CD8-positive, alpha-beta memory T cell (primary cell): ENCODE results near the gene ARSB. TPM values are rescaled to one million over a fixed set of nuclear protein-coding genes. Genes with fewer than 3 reads are reported as not detected.
"Not testable (repeated sequence)": the region's sequence is repeated elsewhere in the genome, so short reads cannot be mapped to it uniquely, and the experiment has no call there.

Experiments used
- CTCF ChIA-PET: fragments of 350-600 bp; sonication (Branson Sonifier 250); formaldehyde crosslinking; loops from one replicate; lab custom pipeline; 2021; ENCODE audit warnings: antibody characterized with exemption; lab: Charles Lee
- POLR2A ChIA-PET: fragments of 350-600 bp; sonication (Branson Sonifier 250); formaldehyde crosslinking; loops from one replicate; lab custom pipeline; 2021; ENCODE audit warnings: antibody characterized with exemption; lab: Charles Lee
- DNase-seq, 5 donors: peaks; one replicate each; pipeline versions ENCODE4 v3.0.0 to v3.0.0-alpha.2; 2020 to 2022; ENCODE audit warnings: mixed read lengths in 1 of 5
- H3K27ac ChIP-seq: one replicate; pipeline ENCODE4 v1.7.0; 2013; ENCODE audit warnings: low read depth, mild to moderate bottlenecking, low read length, moderate library complexity
- H3K27me3 ChIP-seq: 2 replicates; pipeline ENCODE4 v1.7.0; 2013; ENCODE audit warnings: low read length, mild to moderate bottlenecking; ENCODE audit not compliant: insufficient read depth, poor library complexity, severe bottlenecking
- H3K36me3 ChIP-seq: 2 replicates; pipeline ENCODE4 v1.7.0; 2013; ENCODE audit warnings: mild to moderate bottlenecking, low read length, moderate library complexity; ENCODE audit not compliant: insufficient read depth
- H3K4me1 ChIP-seq: 2 replicates; pipeline ENCODE4 v1.7.0; 2013; ENCODE audit warnings: mild to moderate bottlenecking, low read length, moderate library complexity; ENCODE audit not compliant: insufficient read depth
- H3K4me3 ChIP-seq: 2 replicates; pipeline ENCODE4 v1.7.0; 2013; ENCODE audit warnings: mild to moderate bottlenecking, low read length
- H3K9me3 ChIP-seq: 2 replicates; pipeline ENCODE4 v1.7.0; 2013; ENCODE audit warnings: mild to moderate bottlenecking, low read length
- H3K27ac Mint-ChIP-seq, 8 donors: one replicate each; pipeline ENCODE4 v1.8.0; 2020 to 2021; ENCODE audit warnings: mixed read lengths in 8 of 8, mild to moderate bottlenecking in 6 of 8, inconsistent platforms in 3 of 8, moderate library complexity in 3 of 8
- H3K27me3 Mint-ChIP-seq, 2 donors: one replicate each; pipeline ENCODE4 v1.8.0; 2020 to 2021; ENCODE audit warnings: mixed read lengths in 2 of 2, mild to moderate bottlenecking in 1 of 2, moderate library complexity in 1 of 2
- H3K36me3 Mint-ChIP-seq, 3 donors: one replicate each; pipeline ENCODE4 v1.8.0; 2020 to 2021; ENCODE audit warnings: mixed read lengths in 3 of 3, inconsistent platforms in 1 of 3, mild to moderate bottlenecking in 1 of 3
- H3K4me1 Mint-ChIP-seq, 3 donors: one replicate each; pipeline ENCODE4 v1.8.0; 2020 to 2021; ENCODE audit warnings: mixed read lengths in 3 of 3, inconsistent platforms in 1 of 3, mild to moderate bottlenecking in 1 of 3
- H3K4me3 Mint-ChIP-seq, 7 donors: one replicate each; pipeline ENCODE4 v1.8.0; 2020 to 2021; ENCODE audit warnings: mixed read lengths in 7 of 7, mild to moderate bottlenecking in 6 of 7, moderate library complexity in 4 of 7, inconsistent platforms in 2 of 7
- H3K9me3 Mint-ChIP-seq, 5 donors: one replicate each; pipeline ENCODE4 v1.8.0; 2020 to 2022; ENCODE audit warnings: mixed read lengths in 5 of 5, mild to moderate bottlenecking in 3 of 5, moderate library complexity in 2 of 5, inconsistent platforms in 1 of 5
- polyA plus RNA-seq: library from polyadenylated mRNA; unstranded; fragments of 300-500 nt; fragmentation: Illumina TruSeq; gene quantifications from one replicate; pipeline ENCODE4 v1.2.3, GENCODE V29; 2021
- total RNA-seq, 2 experiments: library from RNA; stranded (reverse); gene quantifications; one replicate each; pipeline ENCODE4 v1.2.3, GENCODE V29; 2021

ARSB gene
- total and polyA plus RNA-seq, 3 experiments from 2014 or later = 5.1 to 19.9 (median 19.6) TPM

DNA sequence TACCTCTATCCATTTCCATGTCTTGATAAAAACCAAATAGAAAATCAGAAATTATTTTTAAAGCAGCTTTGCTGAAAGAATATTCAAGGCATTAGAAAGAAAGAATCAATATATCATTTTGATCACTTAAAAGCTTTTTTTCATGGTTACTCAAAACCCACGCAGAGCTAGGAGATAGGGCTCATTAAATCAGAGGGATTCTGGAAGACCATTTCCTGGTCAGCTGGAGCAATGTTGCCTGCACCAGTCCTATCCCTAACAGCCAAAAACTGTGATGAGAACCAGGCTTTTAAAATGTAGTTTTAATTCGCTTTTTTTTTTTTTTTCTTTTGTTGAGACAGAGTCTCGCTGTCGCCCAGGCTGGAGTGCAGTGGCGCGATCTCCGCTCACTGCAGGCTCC lies 72.3 kb downstream of the ARSB start:
- no peak for DNase-seq
- H3K27ac ChIP-seq = no peak overlapping the region
- Mint-ChIP-seq H3K4me3 (no peak overlapping the region), H3K27me3 (peaks cover 0 to 1% of the 10 kb centered on the region in 2 donors), H3K4me1 (no peaks in the 10 kb centered on the region), H3K36me3 (peaks cover 1 to 12% (median 9%) of the 10 kb centered on the region in 3 donors), H3K9me3 (no peaks in the 10 kb centered on the region), H3K27ac (no peak overlapping the region)
- ChIA-PET POLR2A (interaction anchor here (0.7 kb wide), 1 partner anchor 1072 kb away, joined by 5 read pairs; no protein-coding TSS in a partner anchor), CTCF (no interaction called here)
- no peaks in the 10 kb centered on the region for H3K9me3 ChIP-seq
- no peaks in the 10 kb centered on the region for H3K36me3 ChIP-seq
- no peak overlapping the region for H3K4me3 ChIP-seq
- H3K27me3 ChIP-seq = no peaks in the 10 kb centered on the region
- no peaks in the 10 kb centered on the region for H3K4me1 ChIP-seq

DNA sequence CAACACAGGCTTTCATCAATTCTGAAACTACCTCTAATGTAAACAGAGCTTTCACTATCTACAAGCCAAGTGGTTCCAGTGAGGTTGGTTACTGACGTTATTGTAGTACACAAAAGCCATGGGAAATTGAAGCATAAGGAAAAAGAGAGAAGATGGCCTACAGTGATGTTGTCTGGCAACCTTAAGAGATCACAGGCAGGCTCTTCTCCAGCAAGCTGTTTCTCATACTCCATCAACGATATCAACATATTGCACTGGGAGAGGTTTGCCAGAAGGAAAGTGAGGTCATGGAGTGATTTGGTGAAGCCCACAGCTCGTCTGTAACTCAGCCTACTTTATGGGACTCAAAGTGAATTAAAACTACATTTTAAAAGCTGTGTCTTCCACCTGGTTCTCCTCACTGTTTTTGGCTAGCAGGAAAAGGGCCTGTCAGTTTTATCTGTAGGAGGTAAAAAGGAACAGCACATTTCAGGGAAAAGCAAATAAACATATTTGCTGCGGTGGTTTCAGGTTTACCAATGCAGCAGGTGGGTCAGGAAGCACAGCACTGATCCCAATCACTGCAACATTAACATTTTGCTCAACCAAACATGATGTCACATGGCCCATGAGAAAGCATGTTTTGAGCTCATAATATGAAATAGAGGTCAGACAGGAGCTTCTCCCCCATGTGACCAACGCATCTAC lies 72.9 kb downstream of the ARSB start:
- peaks cover 1 to 9% (median 9%) of the 10 kb centered on the region in 3 donors for H3K36me3 Mint-ChIP-seq
- no peak for DNase-seq
- ChIA-PET POLR2A (interaction anchor here (0.7 kb wide), 1 partner anchor 1072 kb away, joined by 5 read pairs; no protein-coding TSS in a partner anchor), CTCF (no interaction called here)
- no peaks in the 10 kb centered on the region for H3K36me3 ChIP-seq
- H3K9me3 ChIP-seq = no peaks in the 10 kb centered on the region
- no peaks in the 10 kb centered on the region for H3K27me3 ChIP-seq
- no peaks in the 10 kb centered on the region for H3K4me1 ChIP-seq
- peaks cover 0 to 1% of the 10 kb centered on the region in 2 donors for H3K27me3 Mint-ChIP-seq
- no peak overlapping the region for H3K4me3 ChIP-seq
- peak overlapping the region in 1 of 8 donors; percentile 47 for H3K27ac Mint-ChIP-seq
- no peak overlapping the region for H3K4me3 Mint-ChIP-seq
- H3K9me3 Mint-ChIP-seq = no peaks in the 10 kb centered on the region
- no peak overlapping the region for H3K27ac ChIP-seq
- no peaks in the 10 kb centered on the region for H3K4me1 Mint-ChIP-seq

DNA sequence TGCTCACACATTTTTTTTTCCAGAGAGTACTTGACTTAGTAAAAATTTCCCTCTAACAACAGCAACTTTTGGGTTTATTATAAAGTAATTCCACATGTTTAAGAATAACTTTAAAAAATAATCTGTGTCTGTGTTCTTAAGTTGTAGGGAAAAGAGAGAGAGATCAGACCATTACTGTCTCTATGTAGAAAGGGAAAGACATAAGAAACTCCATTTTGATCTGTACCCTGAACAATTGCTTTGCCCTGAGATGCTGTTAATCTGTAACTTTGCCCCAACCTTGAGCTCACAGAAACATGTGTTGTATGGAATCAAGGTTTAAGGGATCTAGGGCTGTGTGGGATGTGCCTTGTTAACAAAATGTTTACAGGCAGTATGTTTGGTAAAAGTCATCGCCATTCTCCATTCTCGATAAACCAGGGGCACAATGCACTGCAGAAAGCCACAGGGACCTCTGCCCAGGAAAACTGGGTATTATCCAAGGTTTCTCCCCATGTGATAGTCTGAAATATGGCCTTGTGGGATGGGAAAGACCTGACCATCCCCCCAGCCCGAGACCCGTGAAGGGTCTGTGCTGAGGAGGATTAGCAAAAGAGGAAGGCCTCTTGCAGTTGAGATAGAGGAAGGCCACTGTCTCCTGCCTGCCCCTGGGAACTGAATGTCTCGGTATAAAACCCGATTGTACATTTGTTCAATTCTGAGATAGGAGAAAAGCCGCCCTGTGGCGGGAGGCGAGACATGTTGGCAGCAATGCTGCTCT lies 75.7 kb downstream of the ARSB start:
- H3K27me3 Mint-ChIP-seq, CTCF ChIA-PET, H3K4me3 Mint-ChIP-seq, H3K9me3 Mint-ChIP-seq, DNase-seq, H3K36me3 ChIP-seq, H3K27me3 ChIP-seq, H3K27ac ChIP-seq, H3K4me3 ChIP-seq, H3K27ac Mint-ChIP-seq, H3K4me1 Mint-ChIP-seq, H3K9me3 ChIP-seq, H3K4me1 ChIP-seq, POLR2A ChIA-PET: not testable (repeated sequence)
- peaks cover 1 to 14% (median 7%) of the 10 kb centered on the region in 3 donors for H3K36me3 Mint-ChIP-seq

DNA sequence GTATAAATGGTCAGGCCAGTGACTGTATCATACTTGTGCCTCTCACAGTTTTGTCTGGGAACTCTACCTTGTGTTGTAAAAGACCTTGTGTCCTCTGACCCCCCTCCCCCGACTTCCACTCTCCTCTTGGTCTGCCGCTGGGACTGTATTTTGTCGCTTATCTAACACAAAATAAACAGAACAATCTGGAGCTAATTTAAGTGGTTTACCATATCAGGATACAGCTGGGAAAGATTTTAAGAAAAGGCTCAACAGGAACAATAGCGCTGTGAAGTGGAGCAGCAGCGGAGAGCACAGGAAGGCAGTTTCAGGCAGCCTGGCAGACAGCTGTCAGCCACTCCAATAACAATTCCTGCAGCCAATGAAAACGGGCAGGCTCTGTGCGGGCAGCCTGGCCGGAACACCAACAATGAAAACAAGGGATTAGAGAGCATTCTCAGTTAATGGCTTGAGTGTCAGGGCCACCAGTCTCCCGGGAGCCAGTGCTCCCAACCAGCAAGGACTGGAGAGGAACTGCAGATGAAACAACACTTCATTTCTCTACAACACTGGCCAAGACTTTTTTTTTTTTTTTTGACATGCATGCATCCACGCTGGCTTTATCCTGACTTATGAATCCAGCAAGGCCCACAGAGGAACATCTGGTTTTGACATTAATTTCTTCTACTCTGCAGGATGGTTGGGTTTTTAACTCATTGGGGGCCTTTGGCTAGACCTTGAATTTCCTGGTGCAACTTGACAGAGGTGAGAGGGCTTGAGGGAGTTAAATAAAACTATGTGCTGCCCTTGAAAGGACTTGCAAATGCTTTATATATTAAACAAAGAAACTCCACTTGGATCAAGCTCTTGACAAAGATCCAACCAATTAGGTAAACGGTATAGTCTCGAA lies 76.7 kb downstream of the ARSB start:
- H3K27me3 ChIP-seq = no peaks in the 10 kb centered on the region
- no peak overlapping the region for H3K4me3 ChIP-seq
- no peaks in the 10 kb centered on the region for H3K4me1 ChIP-seq
- Mint-ChIP-seq H3K9me3 (no peaks in the 10 kb centered on the region), H3K27me3 (peaks cover 0 to 1% of the 10 kb centered on the region in 2 donors), H3K4me1 (no peaks in the 10 kb centered on the region), H3K27ac (no peak overlapping the region), H3K4me3 (no peak overlapping the region), H3K36me3 (peaks cover 1 to 14% (median 7%) of the 10 kb centered on the region in 3 donors)
- H3K9me3 ChIP-seq = no peaks in the 10 kb centered on the region
- H3K27ac ChIP-seq = no peak overlapping the region
- H3K36me3 ChIP-seq = no peaks in the 10 kb centered on the region
- ChIA-PET POLR2A (no interaction called here), CTCF (no interaction called here)
- no peak for DNase-seq

DNA sequence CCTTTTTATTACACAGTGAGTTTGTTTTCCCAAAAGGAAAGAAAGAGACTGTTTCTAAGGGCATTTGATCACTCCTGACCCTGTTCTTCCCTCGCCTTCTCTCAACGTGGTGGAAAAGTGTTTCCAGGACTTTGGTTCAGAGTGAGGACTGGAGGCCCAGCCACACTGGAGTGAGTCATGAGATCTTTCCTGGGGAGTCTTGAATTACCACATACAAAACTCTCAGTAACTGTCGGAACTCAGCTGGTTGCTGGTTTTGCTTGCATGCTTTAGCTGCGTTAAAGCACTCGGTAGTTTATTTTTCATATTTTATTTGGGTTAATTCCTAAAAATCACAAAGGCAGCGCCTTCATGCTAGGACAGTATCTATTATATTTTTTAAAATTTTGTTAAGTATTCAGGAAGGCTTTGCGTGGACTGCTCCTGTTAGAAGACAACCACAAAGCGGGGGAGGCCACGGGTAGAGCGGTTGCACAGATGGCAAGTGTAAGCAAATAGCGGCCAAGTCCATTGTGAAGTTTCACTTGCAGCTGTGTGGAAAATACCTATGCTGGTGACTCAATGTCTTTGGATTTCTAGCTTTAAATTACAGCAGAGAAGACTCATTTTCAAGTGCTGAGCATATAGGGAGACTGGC lies 77.7 kb downstream of the ARSB start:
- H3K27me3 ChIP-seq = no peaks in the 10 kb centered on the region
- no peaks in the 10 kb centered on the region for H3K9me3 Mint-ChIP-seq
- ChIA-PET POLR2A (no interaction called here), CTCF (no interaction called here)
- no peaks in the 10 kb centered on the region for H3K36me3 ChIP-seq
- no peaks in the 10 kb centered on the region for H3K9me3 ChIP-seq
- H3K27me3 Mint-ChIP-seq = peaks cover 0 to 1% of the 10 kb centered on the region in 2 donors
- no peaks in the 10 kb centered on the region for H3K4me1 ChIP-seq
- peaks cover 1 to 18% (median 7%) of the 10 kb centered on the region in 3 donors for H3K36me3 Mint-ChIP-seq
- H3K27ac Mint-ChIP-seq = no peak overlapping the region
- no peaks in the 10 kb centered on the region for H3K4me1 Mint-ChIP-seq
- no peak for DNase-seq
- H3K4me3 Mint-ChIP-seq = no peak overlapping the region
- H3K27ac ChIP-seq = no peak overlapping the region
- no peak overlapping the region for H3K4me3 ChIP-seq

DNA sequence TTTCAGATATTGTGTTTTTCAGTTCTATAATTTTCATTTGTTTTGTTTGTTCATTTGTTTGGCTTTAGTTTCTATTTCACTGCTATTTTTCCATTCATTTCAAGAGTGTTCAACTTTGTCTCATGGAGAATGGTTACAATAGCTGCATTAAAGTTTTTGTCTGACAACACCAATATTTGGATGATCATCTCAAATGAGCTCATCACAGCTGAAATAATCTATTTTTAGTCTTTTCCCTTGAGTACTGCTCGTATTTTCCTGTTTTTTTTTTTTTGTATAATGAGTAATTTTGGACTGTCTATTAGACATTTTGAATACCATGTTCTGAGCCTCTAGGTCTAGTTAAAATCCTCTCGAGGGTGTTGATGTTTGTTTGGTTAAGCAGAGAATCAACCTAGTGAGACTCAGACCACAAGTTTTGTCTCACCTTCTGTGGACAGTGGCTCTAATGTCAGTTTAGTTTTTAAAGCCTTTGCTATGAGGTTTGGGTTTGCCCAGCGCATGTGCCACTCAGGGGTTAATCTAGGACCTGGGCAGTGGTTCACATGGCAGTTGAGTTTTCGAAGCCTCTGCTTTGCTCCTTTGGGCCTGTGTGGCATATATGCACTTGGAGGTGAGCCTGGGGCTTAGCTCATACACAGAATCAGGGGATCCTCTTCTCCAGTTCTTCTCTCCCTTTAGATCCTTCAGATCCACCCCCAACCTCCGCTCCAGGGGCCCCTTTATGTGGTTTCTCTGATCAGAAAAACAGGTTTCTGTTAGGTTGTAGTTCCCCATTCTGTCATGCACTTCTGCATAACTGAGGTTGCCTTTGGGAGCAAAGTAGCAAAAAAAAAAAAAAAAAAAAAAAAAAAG lies 79.8 kb downstream of the ARSB start:
- CTCF ChIA-PET = no interaction called here
- POLR2A ChIA-PET = no interaction called here
- Histone ChIP-seq H3K9me3 (no peaks in the 10 kb centered on the region), H3K4me1 (no peaks in the 10 kb centered on the region), H3K4me3 (no peak overlapping the region), H3K27ac (no peak overlapping the region), H3K36me3 (no peaks in the 10 kb centered on the region), H3K27me3 (no peaks in the 10 kb centered on the region)
- Mint-ChIP-seq H3K4me3 (no peak overlapping the region), H3K27me3 (peaks cover 0 to 1% of the 10 kb centered on the region in 2 donors), H3K9me3 (peaks cover 0 to 6% (median 5%) of the 10 kb centered on the region in 5 donors), H3K4me1 (no peaks in the 10 kb centered on the region), H3K36me3 (peaks cover 2 to 29% (median 14%) of the 10 kb centered on the region in 3 donors), H3K27ac (no peak overlapping the region)
- DNase-seq = no peak

DNA sequence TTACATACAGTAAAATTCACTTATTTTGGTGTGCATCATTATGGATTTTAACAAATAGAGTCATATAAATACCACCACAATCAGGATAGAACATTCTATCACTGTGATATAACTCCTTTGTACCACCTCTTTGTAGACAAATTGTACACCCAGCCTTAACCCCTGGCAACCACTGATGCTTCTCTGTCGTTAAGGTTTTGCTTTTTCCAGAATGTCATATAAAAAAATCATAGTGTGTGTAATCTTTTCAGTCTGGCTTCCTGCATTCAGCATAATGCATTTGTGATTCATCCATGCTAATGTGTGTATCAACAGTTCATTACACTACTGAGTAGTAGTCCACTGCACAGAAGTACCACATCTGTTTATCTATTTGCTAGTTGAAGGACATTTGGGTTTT lies 81.2 kb downstream of the ARSB start:
- Mint-ChIP-seq H3K9me3 (peaks cover 10 to 20% (median 15%) of the 10 kb centered on the region in 5 donors), H3K27ac (no peak overlapping the region), H3K4me3 (no peak overlapping the region), H3K4me1 (no peaks in the 10 kb centered on the region), H3K27me3 (peaks cover 0 to 1% of the 10 kb centered on the region in 2 donors), H3K36me3 (peaks cover 7 to 38% (median 16%) of the 10 kb centered on the region in 3 donors)
- no peaks in the 10 kb centered on the region for H3K36me3 ChIP-seq
- no peak overlapping the region for H3K4me3 ChIP-seq
- DNase-seq = no peak
- H3K27me3 ChIP-seq = no peaks in the 10 kb centered on the region
- ChIA-PET CTCF (no interaction called here), POLR2A (no interaction called here)
- no peak overlapping the region for H3K27ac ChIP-seq
- H3K9me3 ChIP-seq = peaks cover 5% of the 10 kb centered on the region
- no peaks in the 10 kb centered on the region for H3K4me1 ChIP-seq
